Stimulated activated naive CD8-positive, alpha-beta T cell treated with anti-CD3 and anti-CD28 coated beads, Interleukin-15, amount 100 ng/mL, for 72 hours (primary cell): ENCODE results near the gene EEFSEC.

Source experiments
- ATAC-seq: fragments of 150-1000 bp; cut with Tn5 transposase; 2 replicates; pipeline ENCODE4 v1.10.0; 2021; ENCODE audit warnings: mild to moderate bottlenecking, moderate library complexity
- DNase-seq, 2 donors: peaks; one replicate each; pipeline ENCODE4 v3.0.0; 2021 to 2022
- H3K27ac Mint-ChIP-seq, 2 donors: one replicate each; pipeline ENCODE4 v1.8.0; 2022; ENCODE audit warnings: mild to moderate bottlenecking in 2 of 2, mixed read lengths in 2 of 2, moderate library complexity in 2 of 2
- H3K27me3 Mint-ChIP-seq: one replicate; pipeline ENCODE4 v1.8.0; 2022; ENCODE audit warnings: mixed read lengths
- H3K4me1 Mint-ChIP-seq: one replicate; pipeline ENCODE4 v1.8.0; 2022; ENCODE audit warnings: mild to moderate bottlenecking, mixed read lengths
- H3K4me3 Mint-ChIP-seq, 2 donors: one replicate each; pipeline ENCODE4 v1.8.0; 2022; ENCODE audit warnings: mild to moderate bottlenecking in 2 of 2, mixed read lengths in 2 of 2, moderate library complexity in 1 of 2
- H3K9me3 Mint-ChIP-seq, 2 donors: one replicate each; pipeline ENCODE4 v1.8.0; 2022; ENCODE audit warnings: mixed read lengths in 2 of 2

Gene EEFSEC

DNA sequence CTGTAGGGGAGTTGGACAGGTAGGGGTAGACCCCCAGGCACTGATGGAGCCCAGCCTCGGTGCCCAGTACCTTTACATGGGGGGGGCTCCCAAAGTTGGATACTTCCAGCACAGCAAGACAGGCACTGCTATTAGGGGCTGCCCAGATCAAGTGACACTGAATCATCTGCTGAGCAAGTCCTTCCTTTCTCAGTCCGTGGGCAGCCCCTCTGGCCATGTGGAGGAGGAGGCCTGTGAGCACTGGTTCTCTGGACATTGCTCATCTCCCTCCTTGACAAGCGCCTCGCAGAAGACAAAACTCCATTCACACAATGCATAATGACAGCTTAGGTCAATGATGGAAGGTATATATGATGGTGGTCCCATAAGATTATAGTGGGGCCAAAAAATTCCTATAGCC, 35.7 kb downstream of the EEFSEC start:
- no peak overlapping the region for H3K27ac Mint-ChIP-seq
- peaks cover 15% of the 10 kb centered on the region for H3K4me1 Mint-ChIP-seq

DNA sequence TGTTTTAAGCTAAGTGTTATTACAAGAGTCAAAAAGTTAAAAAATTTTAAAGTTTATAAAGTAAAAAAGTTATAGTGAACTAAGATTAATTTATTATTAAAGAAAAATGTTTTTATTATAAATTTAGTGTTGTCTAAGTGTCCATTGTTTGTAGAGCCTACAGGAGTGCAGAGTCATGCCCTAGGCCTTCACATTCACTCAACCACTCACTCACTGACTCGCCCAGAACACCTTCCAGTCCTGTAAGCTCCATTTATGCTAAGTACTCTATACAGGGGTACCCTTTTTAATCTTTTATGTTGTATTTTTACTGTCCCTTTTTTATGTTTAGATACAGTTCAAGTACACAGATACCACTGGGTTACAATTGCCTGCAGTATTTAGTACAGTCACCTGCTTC, 37.2 kb downstream of the EEFSEC start:
- H3K27me3 Mint-ChIP-seq = no peaks in the 10 kb centered on the region
- H3K4me3 Mint-ChIP-seq = no peak overlapping the region
- peaks cover 15% of the 10 kb centered on the region for H3K4me1 Mint-ChIP-seq
- H3K9me3 Mint-ChIP-seq = no peaks in the 10 kb centered on the region
- DNase-seq (no peak), ATAC-seq (no peak)
- no peak overlapping the region for H3K27ac Mint-ChIP-seq

More for the DNA sequence above, 35.7 kb downstream of the EEFSEC start:
- H3K9me3 Mint-ChIP-seq = no peaks in the 10 kb centered on the region
- DNase-seq (no peak), ATAC-seq (peak; percentile 23)
- H3K27me3 Mint-ChIP-seq = no peaks in the 10 kb centered on the region
- H3K4me3 Mint-ChIP-seq = no peak overlapping the region

DNA sequence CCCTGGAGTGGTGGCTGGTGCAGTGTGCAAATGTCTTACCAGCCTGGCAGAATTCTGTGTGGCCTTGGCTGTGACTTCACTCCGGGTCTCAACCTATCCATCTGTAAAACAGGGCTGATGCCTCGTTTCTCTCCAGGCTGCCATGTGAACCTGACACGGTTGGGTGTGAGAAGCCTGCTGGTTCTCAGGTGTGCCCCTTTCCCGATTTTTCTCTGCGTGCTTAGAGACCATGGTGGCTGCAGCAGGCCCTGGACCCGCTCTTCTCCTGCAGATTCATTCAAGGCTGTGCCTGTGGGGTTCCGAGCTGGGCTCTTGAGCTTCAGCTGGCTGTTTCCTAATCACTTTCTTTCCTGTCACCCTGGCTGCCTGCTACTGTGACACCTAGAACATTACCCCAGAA, 38.9 kb downstream of the EEFSEC start:
- peaks cover 15% of the 10 kb centered on the region for H3K4me1 Mint-ChIP-seq
- H3K27me3 Mint-ChIP-seq = no peaks in the 10 kb centered on the region
- DNase-seq (no peak), ATAC-seq (no peak)
- no peaks in the 10 kb centered on the region for H3K9me3 Mint-ChIP-seq
- H3K4me3 Mint-ChIP-seq = no peak overlapping the region
- no peak overlapping the region for H3K27ac Mint-ChIP-seq

DNA sequence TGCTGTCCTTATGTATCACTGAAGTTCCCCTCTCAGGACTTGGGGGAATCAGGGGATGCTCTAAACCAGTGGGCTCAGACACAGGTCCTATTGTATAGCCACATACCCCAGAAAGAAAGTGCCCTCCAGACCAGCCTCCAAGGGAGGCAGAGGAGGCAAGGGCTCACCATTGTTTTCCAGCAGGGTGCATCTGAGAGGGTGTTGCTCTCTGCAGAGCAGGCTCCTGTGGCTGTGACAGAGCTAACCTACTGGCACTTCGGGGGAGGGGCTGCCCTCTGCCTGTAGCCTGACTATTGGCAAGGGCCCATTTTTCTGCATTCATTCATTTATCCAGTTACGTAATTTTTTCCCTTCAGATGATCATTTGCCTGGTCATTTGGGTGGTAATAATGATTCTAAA, 39.9 kb downstream of the EEFSEC start:
- Mint-ChIP-seq H3K27me3 (no peaks in the 10 kb centered on the region), H3K9me3 (no peaks in the 10 kb centered on the region), H3K27ac (no peak overlapping the region), H3K4me3 (no peak overlapping the region), H3K4me1 (peaks cover 13% of the 10 kb centered on the region)
- no peak for ATAC-seq
- DNase-seq = no peak

DNA sequence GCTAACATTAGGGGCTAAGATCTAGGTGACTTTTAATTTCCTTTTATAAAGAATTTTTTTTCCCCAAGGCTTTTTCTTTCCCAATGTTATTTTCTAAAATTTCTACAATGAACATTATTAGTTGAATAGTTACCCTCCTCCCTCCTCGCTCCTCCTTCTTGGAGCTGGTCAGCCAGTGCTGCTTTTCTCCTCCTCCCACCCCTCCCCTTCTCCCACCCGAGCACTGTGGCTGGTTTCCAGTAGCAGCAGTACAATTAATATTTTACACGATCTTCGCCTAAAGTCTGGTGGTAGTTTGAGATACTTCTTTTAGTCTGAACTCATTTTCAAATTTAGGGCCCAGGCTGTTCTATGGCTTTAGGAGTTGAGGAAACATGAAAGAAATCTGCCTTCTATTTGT, 41.6 kb downstream of the EEFSEC start:
- H3K27ac Mint-ChIP-seq = no peak overlapping the region
- no peaks in the 10 kb centered on the region for H3K27me3 Mint-ChIP-seq
- DNase-seq = no peak
- no peak for ATAC-seq
- H3K4me1 Mint-ChIP-seq = peaks cover 14% of the 10 kb centered on the region
- no peak overlapping the region for H3K4me3 Mint-ChIP-seq
- no peaks in the 10 kb centered on the region for H3K9me3 Mint-ChIP-seq

DNA sequence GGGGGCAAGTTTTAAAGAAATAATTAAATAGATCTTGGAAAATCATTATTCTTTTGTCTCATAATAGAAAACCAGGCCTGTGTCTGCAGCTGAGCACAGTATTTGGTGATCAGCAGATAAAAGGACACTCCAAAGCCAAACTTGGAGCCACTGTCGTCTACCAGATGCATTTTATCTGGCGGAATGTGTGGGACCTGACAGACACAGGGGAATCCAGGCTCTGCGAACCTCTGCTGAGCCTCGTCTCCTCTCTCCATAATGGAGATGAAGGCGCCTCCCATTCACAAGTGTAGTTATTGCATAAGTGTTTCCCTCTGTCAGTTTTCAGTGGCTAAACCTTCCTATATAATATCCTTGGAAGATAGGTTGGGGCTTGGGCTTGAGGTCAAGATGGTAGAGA, 42.1 kb downstream of the EEFSEC start:
- Mint-ChIP-seq H3K9me3 (no peaks in the 10 kb centered on the region), H3K27me3 (no peaks in the 10 kb centered on the region), H3K4me3 (no peak overlapping the region), H3K27ac (no peak overlapping the region), H3K4me1 (peaks cover 14% of the 10 kb centered on the region)
- DNase-seq = no peak
- ATAC-seq = no peak

DNA sequence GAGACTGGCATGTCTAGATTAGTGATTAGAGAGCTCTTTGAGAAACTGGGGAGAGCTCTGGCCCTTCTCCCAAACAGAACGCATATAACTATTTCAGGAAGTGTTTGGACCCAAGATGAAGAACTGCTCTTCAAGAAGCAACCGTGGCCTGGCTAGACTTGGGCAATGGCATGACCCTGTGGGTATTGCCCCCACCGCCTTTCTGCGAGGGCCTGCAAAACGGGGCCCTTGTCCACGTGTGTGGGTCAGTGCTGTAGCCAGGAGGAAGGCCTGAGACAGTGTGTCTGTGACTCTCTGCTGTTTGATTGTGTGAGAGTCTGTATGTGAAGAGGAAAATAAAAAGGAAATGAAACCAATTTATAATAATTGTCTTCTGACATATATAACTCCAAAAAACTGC, 42.5 kb downstream of the EEFSEC start:
- H3K27me3 Mint-ChIP-seq = no peaks in the 10 kb centered on the region
- DNase-seq (no peak), ATAC-seq (no peak)
- no peak overlapping the region for H3K27ac Mint-ChIP-seq
- H3K9me3 Mint-ChIP-seq = no peaks in the 10 kb centered on the region
- no peak overlapping the region for H3K4me3 Mint-ChIP-seq
- peaks cover 14% of the 10 kb centered on the region for H3K4me1 Mint-ChIP-seq

DNA sequence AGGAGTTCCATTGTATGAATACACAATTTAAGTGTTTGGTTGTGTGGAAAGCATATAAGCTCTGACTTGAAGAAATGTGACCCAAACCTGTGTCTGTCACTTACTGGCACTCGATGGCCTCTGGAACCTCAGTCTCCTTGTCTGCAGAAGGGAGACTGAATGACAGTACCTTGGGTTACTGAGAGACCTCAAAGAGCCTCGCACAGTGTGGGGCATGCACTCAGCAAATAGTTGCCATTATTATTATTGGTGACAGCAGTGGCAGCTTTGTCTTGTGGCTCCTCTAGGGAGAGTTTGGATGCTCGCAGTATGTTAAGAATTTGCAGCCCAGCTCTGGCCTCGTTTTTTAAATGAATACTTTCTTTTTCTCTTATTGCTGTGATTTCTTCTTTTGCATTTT, 43.4 kb downstream of the EEFSEC start:
- DNase-seq (no peak), ATAC-seq (no peak)
- H3K27me3 Mint-ChIP-seq = no peaks in the 10 kb centered on the region
- peaks cover 14% of the 10 kb centered on the region for H3K4me1 Mint-ChIP-seq
- no peak overlapping the region for H3K4me3 Mint-ChIP-seq
- no peaks in the 10 kb centered on the region for H3K9me3 Mint-ChIP-seq
- no peak overlapping the region for H3K27ac Mint-ChIP-seq

DNA sequence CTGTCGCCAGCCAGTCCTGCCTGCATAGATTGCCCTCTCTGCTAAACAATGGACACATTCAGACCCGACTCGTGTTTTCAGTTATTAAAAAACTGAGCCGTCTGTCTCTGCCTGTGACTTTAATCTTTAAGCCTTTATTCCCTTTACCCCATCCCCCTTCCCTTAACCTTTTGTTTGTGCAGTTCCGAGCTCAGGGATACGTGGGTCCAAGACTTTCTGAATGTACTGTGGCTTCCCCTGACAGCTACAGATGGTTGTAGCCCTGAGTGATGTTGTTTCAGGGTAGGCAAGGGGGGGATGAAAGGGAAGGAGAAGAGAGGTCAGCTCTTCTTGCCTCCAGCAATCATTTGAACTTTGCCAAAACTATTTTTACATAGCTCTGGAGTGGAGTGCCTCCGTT, 44.6 kb downstream of the EEFSEC start:
- H3K4me1 Mint-ChIP-seq = peaks cover 14% of the 10 kb centered on the region
- DNase-seq = no peak
- H3K9me3 Mint-ChIP-seq = no peaks in the 10 kb centered on the region
- no peaks in the 10 kb centered on the region for H3K27me3 Mint-ChIP-seq
- peak overlapping the region in 1 of 2 donors; percentile 5 for H3K27ac Mint-ChIP-seq
- no peak overlapping the region for H3K4me3 Mint-ChIP-seq
- ATAC-seq = no peak

DNA sequence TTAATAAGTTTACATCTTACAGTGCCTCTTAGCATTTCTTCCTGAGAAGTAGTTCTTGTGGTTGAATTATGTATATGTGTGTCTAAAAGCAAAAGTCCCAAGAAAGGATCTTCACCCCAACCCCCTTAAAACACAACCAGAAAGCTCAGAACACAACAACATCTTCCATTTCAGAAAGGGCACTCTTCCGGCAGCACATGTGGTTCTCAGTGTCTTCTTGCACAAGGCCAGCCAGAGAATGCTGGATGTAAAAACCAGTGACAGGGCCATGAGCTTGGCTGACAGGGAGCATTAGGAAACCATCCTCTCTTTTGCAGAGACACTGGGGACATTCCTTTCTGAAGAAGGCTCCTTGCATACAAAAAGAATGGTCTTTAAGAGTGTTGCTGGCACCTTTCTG, 45.0 kb downstream of the EEFSEC start:
- no peak for DNase-seq
- Mint-ChIP-seq H3K4me1 (peaks cover 14% of the 10 kb centered on the region), H3K4me3 (peak overlapping the region; percentile 1 to 2), H3K9me3 (no peaks in the 10 kb centered on the region), H3K27ac (peak overlapping the region; percentile 5 to 22), H3K27me3 (no peaks in the 10 kb centered on the region)
- peak; percentile 60 for ATAC-seq

DNA sequence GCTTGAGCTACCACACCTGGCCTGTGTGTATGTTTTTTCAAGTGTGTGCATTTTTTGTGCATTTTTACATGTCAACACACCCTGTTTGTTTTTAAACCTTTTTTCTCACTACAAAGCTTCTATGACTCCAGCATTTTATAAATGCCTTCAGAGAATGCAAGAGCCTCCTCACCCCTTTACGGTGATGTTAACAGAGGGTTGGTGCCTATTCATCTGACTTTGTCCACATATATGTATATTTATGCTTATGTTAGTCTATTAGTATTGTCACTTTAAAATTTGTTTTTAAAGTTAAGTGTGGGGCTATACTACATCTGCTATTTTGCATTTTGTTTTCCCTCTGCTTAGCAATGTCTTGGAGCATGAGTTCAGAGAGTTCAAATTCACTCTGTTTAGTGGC, 45.8 kb downstream of the EEFSEC start:
- H3K9me3 Mint-ChIP-seq = no peaks in the 10 kb centered on the region
- ATAC-seq (no peak), DNase-seq (no peak)
- no peak overlapping the region for H3K27ac Mint-ChIP-seq
- peaks cover 14% of the 10 kb centered on the region for H3K4me1 Mint-ChIP-seq
- no peaks in the 10 kb centered on the region for H3K27me3 Mint-ChIP-seq
- H3K4me3 Mint-ChIP-seq = no peak overlapping the region

DNA sequence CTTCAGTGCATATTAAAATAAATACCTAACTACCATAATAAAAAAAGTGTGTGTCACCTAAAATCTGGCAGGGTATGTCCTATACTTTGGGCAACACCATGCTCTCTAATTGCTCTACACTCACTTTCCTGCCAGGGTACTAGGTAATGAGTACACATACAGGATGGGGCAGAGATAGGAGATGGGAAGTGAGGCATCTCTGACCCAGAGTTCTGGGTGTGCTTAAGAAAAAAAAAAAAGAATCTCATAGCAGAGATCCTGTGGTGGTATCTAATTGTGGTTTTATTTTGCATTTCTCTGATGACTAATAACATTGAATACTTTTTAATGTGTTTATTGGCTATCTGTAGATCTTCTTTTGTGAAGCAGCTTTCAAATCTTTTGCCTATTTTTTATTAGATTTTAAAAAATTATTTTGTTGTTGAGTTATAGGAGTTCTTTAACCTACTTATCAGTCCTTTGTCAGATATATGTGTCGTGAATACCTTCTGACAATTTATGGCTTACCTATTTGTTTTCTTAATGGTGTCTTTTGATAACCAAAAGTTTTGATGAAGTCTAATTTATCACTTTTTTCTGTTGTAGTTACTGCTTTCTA, 48.0 kb downstream of the EEFSEC start:
- H3K4me3 Mint-ChIP-seq = no peak overlapping the region
- DNase-seq (no peak), ATAC-seq (no peak)
- no peak overlapping the region for H3K27ac Mint-ChIP-seq
- H3K4me1 Mint-ChIP-seq = peaks cover 14% of the 10 kb centered on the region
- no peaks in the 10 kb centered on the region for H3K9me3 Mint-ChIP-seq
- no peaks in the 10 kb centered on the region for H3K27me3 Mint-ChIP-seq

DNA sequence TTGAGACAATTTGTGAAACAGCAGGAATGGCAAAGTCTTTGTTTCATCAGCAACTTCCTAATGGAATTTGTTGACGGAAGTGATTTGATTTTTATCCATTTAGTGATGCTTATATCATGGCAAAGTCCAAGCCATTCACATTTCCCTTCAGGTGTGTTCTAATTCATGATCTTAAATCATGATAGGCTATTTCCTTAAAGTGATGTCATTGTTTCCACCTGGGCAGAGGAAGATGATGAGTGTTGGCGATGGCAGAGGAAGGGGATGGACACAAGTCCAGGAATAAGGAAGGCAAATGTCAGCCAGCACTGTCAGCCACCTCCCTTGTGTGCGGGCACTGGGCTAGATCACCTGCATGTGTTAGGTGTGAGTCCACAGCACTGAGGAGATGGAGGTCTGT, 49.9 kb downstream of the EEFSEC start:
- Mint-ChIP-seq H3K27ac (no peak overlapping the region), H3K4me1 (peaks cover 10% of the 10 kb centered on the region), H3K27me3 (no peaks in the 10 kb centered on the region), H3K4me3 (no peak overlapping the region), H3K9me3 (no peaks in the 10 kb centered on the region)
- ATAC-seq (no peak), DNase-seq (no peak)

DNA sequence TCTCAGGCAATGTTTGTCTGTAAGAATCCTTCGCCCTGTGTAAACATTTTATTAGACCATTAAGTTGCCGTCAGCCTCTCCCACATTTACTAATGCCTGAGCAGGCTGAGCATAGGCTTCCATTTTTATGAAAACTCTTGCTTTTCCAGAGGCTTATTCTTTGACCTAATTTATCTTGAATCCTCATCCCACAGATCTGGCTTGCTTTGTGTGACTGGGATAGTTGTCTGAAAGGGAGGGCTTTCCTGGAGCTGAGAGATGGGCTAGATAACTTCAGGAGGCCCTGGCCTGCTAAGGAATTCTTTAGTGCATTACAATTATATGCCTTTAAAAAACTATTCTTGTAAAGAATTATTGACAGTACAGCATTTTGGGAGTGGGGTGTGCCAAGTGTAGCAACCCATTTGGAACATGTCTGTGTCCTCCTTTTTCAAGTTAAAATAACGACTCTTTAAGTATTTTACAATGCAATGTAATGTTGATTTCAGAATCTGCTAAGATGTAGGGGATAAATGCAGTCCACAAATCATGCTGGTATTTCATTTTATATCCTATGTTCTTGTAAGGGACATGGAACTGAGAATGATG, 52.4 kb downstream of the EEFSEC start:
- H3K27ac Mint-ChIP-seq = no peak overlapping the region
- ATAC-seq = no peak
- H3K4me1 Mint-ChIP-seq = peaks cover 12% of the 10 kb centered on the region
- H3K9me3 Mint-ChIP-seq = no peaks in the 10 kb centered on the region
- no peak overlapping the region for H3K4me3 Mint-ChIP-seq
- H3K27me3 Mint-ChIP-seq = no peaks in the 10 kb centered on the region
- DNase-seq = no peak

DNA sequence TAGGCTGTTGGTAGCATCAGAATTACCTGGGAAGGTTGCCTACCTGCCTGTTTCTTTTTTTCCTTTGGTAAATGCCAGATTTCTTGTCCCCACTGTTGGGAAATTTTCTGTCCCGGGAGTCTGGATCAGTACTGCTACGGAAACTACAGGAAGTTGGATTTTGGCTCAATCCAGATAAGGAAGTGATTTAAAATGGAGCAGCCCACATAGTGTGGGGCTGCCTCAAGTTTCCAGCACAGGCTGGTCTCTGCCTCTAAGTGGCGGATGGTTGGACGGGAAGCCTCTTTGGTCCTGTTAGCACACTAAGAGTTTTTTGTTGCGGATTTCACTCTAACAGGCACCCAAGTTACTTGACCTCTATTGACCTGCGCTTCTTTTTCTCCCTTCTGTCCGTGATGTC, 54.7 kb downstream of the EEFSEC start:
- Mint-ChIP-seq H3K9me3 (no peaks in the 10 kb centered on the region), H3K4me3 (no peak overlapping the region), H3K4me1 (peaks cover 12% of the 10 kb centered on the region), H3K27ac (no peak overlapping the region), H3K27me3 (no peaks in the 10 kb centered on the region)
- ATAC-seq = no peak
- no peak for DNase-seq

DNA sequence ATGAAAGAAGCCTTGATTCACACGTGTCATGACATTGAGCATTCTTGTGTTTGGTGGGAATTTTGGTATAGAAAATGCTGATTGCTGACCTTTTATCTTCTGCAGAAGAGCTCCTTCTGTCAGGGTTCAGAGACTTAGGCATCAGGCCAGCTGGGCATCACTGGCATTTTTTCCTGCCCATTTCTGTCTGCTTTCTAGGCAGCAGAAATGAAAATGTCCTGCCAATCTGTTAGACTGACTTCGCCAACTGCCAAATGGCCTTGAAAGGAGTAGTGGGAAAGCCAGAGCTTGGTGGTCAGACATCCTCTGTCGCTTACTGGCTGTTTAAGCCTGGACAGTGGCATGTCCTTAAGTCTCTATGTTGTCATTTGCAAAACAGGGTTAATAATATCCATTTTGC, 57.4 kb downstream of the EEFSEC start:
- Mint-ChIP-seq H3K27me3 (no peaks in the 10 kb centered on the region), H3K4me1 (peaks cover 12% of the 10 kb centered on the region), H3K9me3 (no peaks in the 10 kb centered on the region), H3K4me3 (no peak overlapping the region), H3K27ac (no peak overlapping the region)
- no peak for ATAC-seq
- DNase-seq = no peak

DNA sequence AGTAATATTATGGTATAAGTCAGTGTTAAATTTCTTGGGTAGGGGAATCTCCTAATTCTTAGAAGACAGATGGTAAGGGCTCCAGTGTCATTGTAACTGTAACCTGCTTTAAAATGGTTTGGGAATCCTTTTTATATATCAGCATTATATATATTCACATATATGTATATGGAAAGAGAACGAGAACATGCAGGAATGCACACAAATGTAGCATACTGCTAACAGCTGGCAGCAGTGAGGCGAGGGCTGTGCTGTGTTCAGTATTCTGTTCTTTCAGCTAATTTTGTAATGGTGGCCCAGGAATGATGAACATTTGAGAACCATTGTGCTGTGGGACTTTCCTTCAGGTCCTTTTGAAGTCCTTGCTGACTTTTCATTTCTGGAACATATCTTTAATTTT, 60.8 kb downstream of the EEFSEC start:
- Mint-ChIP-seq H3K9me3 (peaks cover under 1 to 7% of the 10 kb centered on the region in 2 donors), H3K4me3 (no peak overlapping the region), H3K27ac (no peak overlapping the region), H3K27me3 (no peaks in the 10 kb centered on the region), H3K4me1 (peaks cover 26% of the 10 kb centered on the region)
- ATAC-seq (no peak), DNase-seq (no peak)
